Fibroblast of lung (primary cell): ENCODE data around the gene CEP131.

ENCODE experiments used
- CTCF ChIP-seq, 2 donors: IDR thresholded peaks in 1 of 2; conservative IDR thresholded peaks in 1 of 2; 1 replicate in 1 of 2; 2 replicates in 1 of 2; pipeline ENCODE4 v1.5.1; 2011 to 2012; ENCODE audit warnings: low read length in 2 of 2, control low read depth in 1 of 2, inconsistent platforms in 1 of 2, low read depth in 1 of 2, mild to moderate bottlenecking in 1 of 2
- EZH2 ChIP-seq: IDR thresholded peaks from 2 replicates; pipeline ENCODE4 v1.5.1; 2012; ENCODE audit warnings: low read length, control low read depth, mild to moderate bottlenecking; ENCODE audit errors: missing control alignments

GRCh38 chr17:81245024-81245664 is 22.4 kb upstream of the CEP131 start:
- TF ChIP-seq CTCF (conservative IDR thresholded peaks at IDR 0.05 in 1 of 2, IDR thresholded peaks at IDR 0.05 in 1 of 2; ENCODE audit: low read depth in 1 of 2, low read length in 2 of 2), result no peak
- TF ChIP-seq EZH2, result no peak
